ENCODE measurements around the gene B3GAT2.

- TF ChIP-seq CTCF (IDR thresholded peaks at IDR 0.05; ENCODE audit: low read length) (no peak), EZH2 (optimal IDR thresholded peaks at IDR 0.05; ENCODE audit: low read depth, low read length) (no peak), EZH2phosphoT487 (IDR thresholded peaks at IDR 0.05; ENCODE audit: low read length) (no peak)
Observed at GRCh38 chr6:70821751-70822150, 135.1 kb downstream of the B3GAT2 start.

Measured in MM.1S (cell line).